Right ventricle myocardium inferior (tissue), 1 donor: ENCODE data around the gene PDIK1L. TPM values are rescaled to one million over a fixed set of nuclear protein-coding genes. Genes with fewer than 3 reads are reported as not detected.

Experiments used
- ATAC-seq: fragments of 200-7000 bp; cut with Tn5 transposase; one replicate; pipeline ENCODE4 v1.9.1; 2020; ENCODE audit warnings: mild to moderate bottlenecking, moderate library complexity
- DNase-seq: peaks from one replicate; pipeline ENCODE4 v3.0.0; 2021; ENCODE audit errors: missing footprints
- intact Hi-C: fragments of 100-400 bp; cut with DNase I; formaldehyde crosslinking; loops from one replicate; pipeline ENCODE4 v1.11.0; 2022
- total RNA-seq: library from RNA; stranded (reverse); fragmentation: NEBNext Ultra II Directional; extraction: Animal tissue kit (Norgen Biotek cat#: 25700); gene quantifications from one replicate; pipeline ENCODE4 v1.2.1, GENCODE V29; 2021
- donor health status: DM: no; HTN: yes; CAD: no; lungs with severe emphysema.

The PDIK1L gene
- total RNA-seq, 1 donor from 2014 or later = 4.0 TPM

DNA sequence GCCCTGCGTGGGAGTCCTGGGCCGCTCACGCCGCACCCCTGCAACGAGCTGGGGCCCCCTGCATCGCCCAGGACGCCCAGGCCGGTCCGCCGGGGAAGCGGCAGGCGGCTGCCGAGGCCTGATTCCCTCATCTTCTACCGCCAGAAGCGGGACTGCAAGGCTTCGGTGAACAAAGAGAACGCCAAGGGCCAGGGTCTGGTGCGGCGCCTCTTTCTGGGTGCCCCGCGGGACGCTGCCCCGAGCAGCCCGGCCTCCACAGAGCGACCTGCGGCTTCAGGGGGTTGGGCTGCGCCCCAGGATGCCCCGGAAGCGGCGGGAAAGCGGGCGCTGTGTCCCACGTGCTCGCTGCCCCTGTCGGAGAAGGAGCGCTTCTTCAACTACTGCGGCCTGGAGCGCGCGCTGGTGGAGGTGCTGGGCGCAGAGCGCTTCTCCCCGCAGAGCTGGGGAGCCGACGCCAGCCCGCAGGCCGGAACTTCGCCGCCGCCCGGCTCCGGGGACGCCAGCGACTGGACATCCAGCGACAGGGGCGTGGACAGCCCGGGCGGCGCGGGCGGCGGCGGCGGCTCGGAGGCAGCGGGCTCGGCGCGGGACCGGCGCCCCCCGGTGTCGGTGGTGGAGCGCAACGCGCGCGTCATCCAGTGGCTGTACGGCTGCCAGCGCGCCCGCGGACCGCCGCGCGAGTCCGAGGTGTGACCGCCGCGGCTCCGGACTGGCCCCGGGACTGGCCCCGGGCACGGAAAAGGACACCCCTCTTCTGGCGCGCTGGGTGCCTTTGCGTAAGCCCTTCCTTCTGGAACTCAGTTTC lies 50.0 kb downstream of the PDIK1L start:
- intact Hi-C loops = no loop called here
- DNase-seq (peak; percentile 83), ATAC-seq (peak; percentile 67)

DNA sequence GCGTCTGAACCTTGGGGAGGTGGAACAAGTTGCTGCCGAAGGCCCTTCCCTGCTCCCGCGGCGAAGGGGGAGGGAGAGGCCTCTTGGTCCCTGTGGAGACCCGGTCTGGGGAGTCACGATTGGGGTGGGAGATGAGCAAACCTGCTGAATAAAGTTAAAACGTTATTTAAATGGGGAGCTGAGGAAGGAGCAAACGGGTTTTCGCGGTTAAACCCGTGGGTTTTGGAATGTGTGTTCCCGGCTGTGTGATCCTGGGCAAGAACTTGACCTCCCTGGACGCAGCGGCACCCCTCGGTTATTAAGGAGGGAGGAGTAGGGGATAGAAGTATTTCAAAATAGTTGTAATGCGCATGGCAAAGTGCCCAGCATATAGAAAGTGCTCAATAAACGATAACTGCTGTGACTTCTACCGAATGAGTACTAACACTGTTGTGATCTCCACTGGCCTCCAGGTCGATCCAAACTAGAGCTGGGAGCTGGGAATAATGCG lies 50.6 kb downstream of the PDIK1L start:
- peak; percentile 20 for DNase-seq
- intact Hi-C loops = no loop called here
- ATAC-seq = no peak

DNA sequence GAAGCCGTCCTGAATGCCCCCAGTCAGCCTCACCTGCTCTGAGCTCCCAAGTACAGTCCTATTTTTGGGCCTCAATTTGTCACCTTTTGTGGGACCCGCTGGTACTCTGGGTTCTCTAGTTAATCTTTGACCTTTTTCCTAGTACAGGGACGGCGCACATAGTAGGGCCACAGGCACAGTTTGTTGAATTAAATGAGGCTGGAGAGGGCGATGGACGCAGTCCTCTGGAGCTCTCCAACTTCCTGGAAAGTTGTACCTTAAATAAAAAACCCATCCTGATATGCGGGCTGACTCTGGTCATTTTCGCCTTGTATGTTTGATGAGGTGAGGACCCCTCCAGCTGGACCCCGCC lies 52.0 kb downstream of the PDIK1L start:
- DNase-seq = no peak
- intact Hi-C loops = loop anchor here (2.0 kb wide), 1 partner anchor 59 kb away; no protein-coding TSS in a partner anchor
- no peak for ATAC-seq

DNA sequence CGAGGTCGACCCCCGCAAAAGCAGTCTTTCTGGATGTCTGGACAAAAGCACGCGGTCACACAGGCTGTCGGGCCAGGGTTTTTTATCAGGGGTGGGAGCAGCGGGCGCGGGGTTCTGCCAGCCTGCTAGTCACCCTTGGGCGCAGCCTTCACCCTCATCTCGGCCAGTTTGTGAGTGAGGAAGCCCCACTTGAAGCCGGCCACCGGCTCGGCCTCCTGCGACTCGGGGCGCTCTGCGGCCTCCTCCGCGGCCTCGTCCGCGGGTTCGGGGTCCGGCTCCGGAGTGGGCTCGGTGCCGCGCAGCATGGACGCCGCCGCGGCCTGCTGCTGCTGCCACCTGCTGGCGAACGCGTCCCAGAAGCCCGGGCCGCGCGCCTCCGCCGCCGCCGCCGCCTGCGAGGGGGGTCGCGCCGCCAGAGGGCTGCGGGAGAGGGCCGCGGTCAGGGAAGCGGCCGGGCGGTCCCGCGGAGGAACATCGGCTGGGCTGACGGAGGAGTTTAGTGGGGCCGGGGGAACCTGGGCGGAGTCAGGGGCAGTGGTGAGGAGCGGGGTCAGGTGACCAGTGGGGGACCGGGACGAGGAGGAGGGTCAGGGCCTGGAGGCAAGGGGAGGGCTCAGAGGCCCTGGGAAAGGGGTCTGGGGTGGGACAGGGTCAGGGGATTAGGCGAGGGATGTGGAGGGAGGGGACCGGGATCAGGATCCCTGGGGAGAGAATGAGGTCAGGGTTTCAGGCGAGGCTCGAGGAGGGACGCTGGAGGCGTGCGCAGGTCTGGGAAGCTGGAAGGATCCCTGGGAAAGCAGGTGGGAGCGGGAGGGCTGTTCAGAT lies 52.6 kb downstream of the PDIK1L start:
- ATAC-seq (peak; percentile 27), DNase-seq (no peak)
- intact Hi-C loops = loop anchor here (2.0 kb wide), 1 partner anchor 59 kb away; no protein-coding TSS in a partner anchor

DNA sequence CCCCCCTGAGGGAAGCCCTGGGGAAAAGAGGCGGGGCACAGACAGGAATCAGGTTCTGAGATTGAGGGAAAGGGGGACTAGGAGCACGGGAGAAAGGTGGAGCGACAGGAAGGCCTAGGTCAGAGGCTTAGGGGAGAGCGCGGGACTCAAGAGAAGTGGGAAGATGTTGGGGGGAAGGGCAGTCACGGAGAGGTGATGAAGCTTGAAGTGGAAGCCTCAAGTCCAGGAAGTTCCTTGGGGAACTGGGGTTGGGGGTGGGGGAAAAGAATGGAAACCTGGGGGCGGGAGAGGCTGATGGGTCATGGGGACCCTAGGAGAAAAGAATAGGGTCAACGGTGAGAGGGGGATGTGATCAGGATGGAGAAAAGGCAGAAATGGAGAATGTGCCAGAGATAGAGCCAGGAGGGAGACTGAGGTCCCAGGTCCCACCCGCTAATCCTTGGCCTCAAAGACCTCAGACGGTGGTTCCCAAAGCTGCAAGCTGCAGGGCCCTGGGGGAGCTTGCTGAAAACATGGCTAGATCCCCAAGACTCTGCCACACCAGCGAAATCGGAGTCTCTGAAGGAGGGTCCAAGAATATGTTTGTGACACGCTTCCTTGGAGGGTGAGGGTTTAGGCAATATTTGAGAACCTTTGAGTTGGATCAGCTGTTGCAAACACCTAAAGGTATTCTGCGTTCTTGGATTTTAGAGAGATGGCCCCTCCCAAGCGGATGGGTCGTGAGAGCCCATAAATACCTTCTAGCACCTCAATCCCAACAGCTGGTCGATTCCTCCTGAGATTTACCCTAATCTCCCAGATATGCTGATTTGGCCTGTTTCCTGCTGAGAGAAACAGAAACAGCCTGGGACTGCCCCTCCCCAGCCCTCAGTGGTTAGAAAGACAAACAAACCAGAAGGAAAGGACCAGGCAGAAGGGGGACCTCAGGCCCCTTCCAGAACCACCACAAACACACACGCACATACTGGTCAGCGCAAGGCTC lies 53.5 kb downstream of the PDIK1L start:
- DNase-seq = no peak
- intact Hi-C loops = loop anchor here (2.0 kb wide), 1 partner anchor 60 kb away; no protein-coding TSS in a partner anchor

DNA sequence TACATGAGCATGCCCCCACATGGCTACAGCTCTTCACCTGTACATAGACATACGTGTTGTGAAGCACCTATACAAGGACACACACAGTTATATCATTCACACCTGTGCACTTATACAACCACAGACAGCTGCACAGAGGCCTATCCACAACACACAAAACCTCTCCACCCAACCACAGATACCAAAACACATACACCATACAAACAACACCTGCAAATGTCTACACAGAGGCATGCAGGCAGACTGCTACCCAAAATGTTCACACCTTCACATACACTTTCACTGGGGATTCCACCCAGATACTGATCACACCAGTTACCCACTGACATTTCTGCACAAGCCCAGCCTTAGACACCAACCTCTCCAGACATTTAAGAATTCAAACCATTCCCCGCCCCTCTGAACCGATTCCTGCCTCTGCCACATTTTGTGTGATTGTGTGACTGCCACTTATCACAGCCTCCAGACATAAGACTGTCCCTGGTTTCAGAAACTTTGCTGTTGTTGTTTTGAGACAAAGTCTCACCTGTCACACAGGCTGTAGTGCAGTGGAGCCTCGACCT lies 55.2 kb downstream of the PDIK1L start:
- intact Hi-C loops = no loop called here
- ATAC-seq (no peak), DNase-seq (no peak)

More for the DNA sequence above, 53.5 kb downstream of the PDIK1L start:
- no peak for ATAC-seq

DNA sequence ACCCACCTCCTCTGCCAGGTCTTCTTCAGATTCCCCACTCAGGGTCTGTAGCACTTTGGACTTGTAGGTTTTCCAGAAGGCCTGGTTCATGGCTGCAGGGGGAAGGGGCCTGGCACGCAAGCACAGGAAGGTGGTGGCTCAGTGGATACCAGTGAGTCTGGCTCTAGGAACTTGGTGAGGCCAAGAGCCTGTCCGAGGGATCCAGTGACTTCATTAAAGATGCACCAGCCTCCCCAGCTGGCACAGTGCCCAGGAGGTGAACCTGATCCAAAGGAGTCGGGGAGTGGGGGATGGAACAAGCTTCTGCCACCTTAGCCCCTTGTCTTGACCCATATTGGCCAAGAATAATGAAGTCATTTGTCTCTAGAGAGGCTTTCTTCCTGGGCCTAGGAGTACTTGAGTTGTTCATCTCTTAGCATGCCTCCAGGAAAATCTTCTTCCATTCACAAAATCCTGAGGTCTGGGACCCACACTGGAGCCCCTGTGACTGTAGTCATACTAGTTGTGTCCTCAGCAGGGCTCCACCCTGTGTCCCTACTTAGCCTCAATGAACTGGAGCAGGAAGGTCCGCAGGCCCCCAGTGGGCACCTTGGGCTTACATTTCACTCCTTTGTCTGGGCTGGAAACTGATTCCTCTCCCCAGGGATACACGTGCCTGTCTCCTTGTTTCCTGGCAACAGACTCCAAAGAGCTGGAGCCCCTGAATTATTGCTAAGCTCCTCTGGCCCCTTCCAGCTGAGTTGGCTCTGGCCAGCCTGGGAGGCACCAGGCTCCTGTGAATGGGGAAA lies 57.0 kb downstream of the PDIK1L start, which contains the start of gene C1orf232:
C1orf232 (minus strand) TSS at position 554 of the 788 bp plus-strand sequence; CDS start at position 90, 464 bp downstream.
- intact Hi-C loops = loop anchor here (2.0 kb wide), 2 partner anchors 66 to 152 kb away; partner anchors contain the start of gene CEP85
- peak; percentile 40 for DNase-seq
- ATAC-seq = no peak

DNA sequence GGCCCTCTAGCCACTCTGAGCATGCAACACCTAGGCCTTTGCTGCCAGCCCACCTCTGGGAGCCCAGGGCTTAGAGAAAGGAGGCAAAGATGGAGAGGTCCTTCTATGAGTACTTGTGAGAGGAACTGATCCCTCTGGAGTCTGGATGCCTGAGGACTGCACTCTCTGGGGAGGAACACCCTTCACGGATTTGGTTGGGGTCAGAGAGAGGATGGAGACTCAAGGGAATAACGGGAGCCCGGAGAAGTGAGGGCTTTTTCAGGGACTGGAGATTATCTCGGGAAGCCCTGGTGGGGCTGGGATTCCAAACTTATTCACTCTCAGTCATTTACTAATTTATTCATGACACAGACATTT lies 57.6 kb downstream of the PDIK1L start:
- ATAC-seq = no peak
- intact Hi-C loops = loop anchor here (2.0 kb wide), 2 partner anchors 66 to 152 kb away; partner anchors contain the start of gene CEP85

DNA sequence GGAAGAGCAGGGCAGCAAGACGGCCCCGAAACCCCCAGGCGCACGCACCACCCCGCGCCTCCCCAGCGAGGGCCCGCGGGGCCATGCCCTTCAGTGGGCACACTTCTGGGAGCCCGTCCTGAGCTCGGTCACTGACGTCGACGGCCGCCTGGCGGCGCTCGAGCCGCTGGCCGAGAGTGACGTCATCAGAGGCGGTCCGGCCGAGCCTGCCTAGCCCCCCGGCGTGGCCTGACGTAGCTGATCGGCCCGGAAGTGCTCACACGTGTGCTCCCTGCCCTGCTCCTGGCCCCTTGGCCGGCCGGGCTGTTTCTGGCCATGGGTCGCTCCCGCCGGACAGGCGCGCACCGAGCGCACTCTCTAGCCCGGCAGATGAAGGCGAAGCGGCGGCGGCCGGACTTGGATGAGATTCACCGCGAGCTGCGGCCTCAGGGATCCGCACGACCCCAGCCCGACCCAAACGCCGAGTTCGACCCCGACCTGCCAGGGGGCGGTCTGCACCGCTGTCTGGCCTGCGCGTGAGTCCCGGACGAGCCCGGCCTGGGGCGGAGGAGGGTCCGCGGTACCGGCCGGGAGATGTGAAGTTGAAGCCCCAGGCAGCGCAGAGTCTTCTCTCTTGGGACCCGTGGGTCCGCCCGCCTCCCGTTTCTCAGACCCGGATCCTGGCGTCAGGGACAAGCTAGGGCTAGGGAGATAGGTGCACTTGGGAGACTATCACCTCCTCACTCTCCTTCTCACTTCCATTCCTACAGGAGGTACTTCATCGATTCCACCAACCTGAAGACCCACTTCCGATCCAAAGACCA lies 58.2 kb downstream of the PDIK1L start, which contains the start of gene ZNF593:
ZNF593 (plus strand) TSS at position 240 of the 803 bp plus-strand sequence; CDS start at position 316, 76 bp downstream.
- peak; percentile 95 for DNase-seq
- intact Hi-C loops = loop anchor here (2.0 kb wide), 2 partner anchors 65 to 151 kb away; partner anchors contain the start of gene CEP85
- peak; percentile 97 for ATAC-seq

More for the DNA sequence above, 57.6 kb downstream of the PDIK1L start:
- DNase-seq = peak; percentile 1

DNA sequence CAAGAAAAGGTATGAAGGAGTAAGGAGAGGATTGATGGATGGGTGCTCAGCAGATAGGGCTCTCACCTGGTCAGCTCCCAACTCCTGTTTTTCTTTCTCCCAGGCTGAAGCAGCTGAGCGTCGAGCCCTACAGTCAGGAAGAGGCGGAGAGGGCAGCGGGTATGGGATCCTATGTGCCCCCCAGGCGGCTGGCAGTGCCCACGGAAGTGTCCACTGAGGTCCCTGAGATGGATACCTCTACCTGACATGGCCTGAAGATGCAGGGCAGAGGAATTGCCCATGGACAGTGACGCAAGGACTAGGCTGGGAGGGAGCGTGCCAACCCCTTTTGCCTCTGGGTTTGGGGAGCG lies 58.8 kb downstream of the PDIK1L start:
- DNase-seq (no peak), ATAC-seq (no peak)
- intact Hi-C loops = no loop called here

DNA sequence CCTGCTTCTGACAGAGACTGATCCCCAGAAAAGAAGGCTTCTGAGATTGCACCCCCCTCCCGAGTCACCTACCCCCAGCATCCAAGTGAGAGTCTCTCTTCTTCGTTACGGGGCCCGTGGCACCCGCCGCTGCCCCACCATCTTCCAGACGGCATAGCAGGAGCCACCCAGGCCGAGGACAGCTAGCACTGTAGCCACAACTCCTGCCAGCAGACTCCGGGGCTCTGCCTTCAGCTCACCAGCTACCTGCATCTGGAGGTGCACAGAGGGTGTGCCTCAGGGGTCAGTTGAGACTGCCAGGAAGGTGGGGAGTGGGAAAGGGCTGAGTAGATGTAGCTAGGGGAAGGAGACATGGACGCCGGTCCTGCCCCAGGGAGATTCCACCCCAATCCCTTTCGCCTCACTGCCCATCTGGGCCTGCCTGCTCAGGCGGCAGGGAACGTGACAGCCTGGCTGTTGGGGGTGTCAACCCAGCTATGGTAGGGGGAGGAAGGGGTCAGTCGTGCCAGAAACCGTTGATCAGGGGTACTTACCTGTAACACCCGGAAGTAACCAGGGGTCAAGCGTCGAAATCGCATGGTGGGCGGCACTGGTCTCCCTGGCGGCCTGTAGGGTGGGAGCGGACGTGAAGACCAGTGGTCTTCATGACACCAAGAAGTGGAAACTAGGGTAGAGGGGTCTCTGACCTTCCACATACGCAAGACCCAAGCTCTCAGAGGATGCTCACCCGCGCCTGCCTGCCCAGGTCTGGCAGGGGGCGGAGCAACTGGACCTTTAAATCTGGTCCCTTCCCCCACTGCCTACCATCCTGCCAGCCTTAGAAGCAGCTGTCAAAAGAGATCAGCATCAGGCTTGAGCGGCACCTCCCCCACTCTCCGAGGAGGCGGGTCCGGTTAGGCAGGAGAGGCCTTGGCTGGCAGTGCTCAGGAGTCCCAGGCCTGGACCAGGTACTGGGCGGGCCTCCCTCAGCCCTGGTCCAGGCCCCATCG lies 59.8 kb downstream of the PDIK1L start, which contains the start of gene ZNF593OS:
ZNF593OS (minus strand) TSS at position 749 of the 989 bp plus-strand sequence; CDS start at position 578, 171 bp downstream.
- ATAC-seq (no peak), DNase-seq (peak; percentile 65)
- intact Hi-C loops = no loop called here
